Glutamatergic neuron (in vitro differentiated cells): Measurements from ENCODE around the gene DLX5. TPM values are rescaled to one million over a fixed set of nuclear protein-coding genes. Genes with fewer than 3 reads are reported as not detected.

Source experiments
- DNase-seq: peaks from one replicate; pipeline ENCODE4 v3.0.0; 2022
- H3K27ac Mint-ChIP-seq: one replicate; pipeline ENCODE4 v1.8.0; 2020; ENCODE audit warnings: mild to moderate bottlenecking, mixed read lengths, inconsistent platforms; ENCODE audit not compliant: unreplicated experiment
- H3K27me3 Mint-ChIP-seq: one replicate; pipeline ENCODE4 v1.8.0; 2020; ENCODE audit warnings: mild to moderate bottlenecking, moderate library complexity, mixed read lengths, inconsistent platforms; ENCODE audit not compliant: unreplicated experiment
- H3K36me3 Mint-ChIP-seq: one replicate; pipeline ENCODE4 v1.8.0; 2020; ENCODE audit warnings: mild to moderate bottlenecking, mixed read lengths, inconsistent platforms; ENCODE audit not compliant: unreplicated experiment
- H3K4me1 Mint-ChIP-seq: one replicate; pipeline ENCODE4 v1.8.0; 2020; ENCODE audit warnings: mild to moderate bottlenecking, low read depth, mixed read lengths, inconsistent platforms; ENCODE audit not compliant: unreplicated experiment
- H3K4me3 Mint-ChIP-seq: one replicate; pipeline ENCODE4 v1.8.0; 2020; ENCODE audit warnings: mild to moderate bottlenecking, mixed read lengths, inconsistent platforms; ENCODE audit not compliant: unreplicated experiment
- H3K9me3 Mint-ChIP-seq: one replicate; pipeline ENCODE4 v1.8.0; 2020; ENCODE audit warnings: mild to moderate bottlenecking, moderate library complexity, mixed read lengths, inconsistent platforms; ENCODE audit not compliant: unreplicated experiment
- total RNA-seq: library from RNA; stranded (reverse); fragmentation: NEBNext Ultra II Directional; extraction: Animal tissue kit (Norgen Biotek cat#: 25700); gene quantifications from one replicate; pipeline ENCODE4 v1.2.1, GENCODE V29; 2021; ENCODE audit not compliant: unreplicated experiment
- TF ChIP-seq, protein P1 (sequence below): fragments of 200-600 bp; sonication (generic); IDR thresholded peaks from one replicate; pipeline ENCODE4 v1.5.0; 2021; ENCODE audit not compliant: partially characterized antibody, unreplicated experiment

The DLX5 gene
- total RNA-seq, 1 donor from 2014 or later, result not detected

DNA sequence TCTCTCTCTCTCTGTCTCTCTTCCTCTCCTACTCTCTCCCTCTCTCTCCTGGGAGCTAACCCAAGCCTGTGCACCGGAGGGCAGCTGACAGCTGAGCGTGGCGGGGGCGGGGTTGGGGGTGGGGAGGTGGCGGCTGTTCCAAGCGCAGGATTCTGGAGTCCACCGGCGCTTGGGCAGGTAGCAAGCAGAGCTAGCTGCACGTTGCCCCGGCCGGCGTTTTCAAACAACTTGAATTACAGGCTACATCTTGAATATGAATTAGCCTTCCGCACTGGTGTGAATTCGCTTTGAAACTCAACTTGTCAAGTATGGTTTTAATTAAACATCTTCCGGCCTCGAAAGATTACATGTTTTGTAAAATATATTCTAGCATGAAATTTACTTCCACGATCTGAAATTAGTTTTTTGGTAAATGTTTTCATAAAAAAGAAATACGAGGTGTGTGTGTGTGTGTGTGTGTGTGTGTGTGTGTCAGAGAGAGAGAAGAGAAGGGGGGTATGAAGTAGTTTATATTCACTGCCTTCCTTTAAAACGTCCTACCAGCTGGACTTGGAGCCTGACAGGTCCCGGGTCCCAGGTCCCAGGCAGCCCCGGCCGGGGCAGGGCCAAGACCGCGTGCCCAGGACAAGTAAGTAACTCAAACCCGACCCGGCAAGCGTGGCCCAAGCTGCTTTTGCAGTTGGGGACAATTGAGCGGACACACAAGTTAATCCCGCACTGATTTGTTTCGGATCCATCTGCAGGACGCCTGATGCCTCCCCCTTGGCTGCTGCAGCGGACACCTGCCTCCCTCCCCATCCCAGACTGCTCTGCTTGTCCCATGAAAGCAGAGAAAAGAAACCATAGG is 28.3 kb downstream of the DLX5 start:
- H3K4me1 Mint-ChIP-seq, result peaks cover 15% of the 10 kb centered on the region
- H3K27ac Mint-ChIP-seq, result no peak overlapping the region
- H3K27me3 Mint-ChIP-seq, result peaks cover 65% of the 10 kb centered on the region
- H3K4me3 Mint-ChIP-seq, result peak overlapping the region; percentile 63
- H3K9me3 Mint-ChIP-seq, result peaks cover 17% of the 10 kb centered on the region
- DNase-seq, result no peak
- TF ChIP-seq, protein P1, sequence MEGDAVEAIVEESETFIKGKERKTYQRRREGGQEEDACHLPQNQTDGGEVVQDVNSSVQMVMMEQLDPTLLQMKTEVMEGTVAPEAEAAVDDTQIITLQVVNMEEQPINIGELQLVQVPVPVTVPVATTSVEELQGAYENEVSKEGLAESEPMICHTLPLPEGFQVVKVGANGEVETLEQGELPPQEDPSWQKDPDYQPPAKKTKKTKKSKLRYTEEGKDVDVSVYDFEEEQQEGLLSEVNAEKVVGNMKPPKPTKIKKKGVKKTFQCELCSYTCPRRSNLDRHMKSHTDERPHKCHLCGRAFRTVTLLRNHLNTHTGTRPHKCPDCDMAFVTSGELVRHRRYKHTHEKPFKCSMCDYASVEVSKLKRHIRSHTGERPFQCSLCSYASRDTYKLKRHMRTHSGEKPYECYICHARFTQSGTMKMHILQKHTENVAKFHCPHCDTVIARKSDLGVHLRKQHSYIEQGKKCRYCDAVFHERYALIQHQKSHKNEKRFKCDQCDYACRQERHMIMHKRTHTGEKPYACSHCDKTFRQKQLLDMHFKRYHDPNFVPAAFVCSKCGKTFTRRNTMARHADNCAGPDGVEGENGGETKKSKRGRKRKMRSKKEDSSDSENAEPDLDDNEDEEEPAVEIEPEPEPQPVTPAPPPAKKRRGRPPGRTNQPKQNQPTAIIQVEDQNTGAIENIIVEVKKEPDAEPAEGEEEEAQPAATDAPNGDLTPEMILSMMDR, result no peak
- no peaks in the 10 kb centered on the region for H3K36me3 Mint-ChIP-seq

DNA sequence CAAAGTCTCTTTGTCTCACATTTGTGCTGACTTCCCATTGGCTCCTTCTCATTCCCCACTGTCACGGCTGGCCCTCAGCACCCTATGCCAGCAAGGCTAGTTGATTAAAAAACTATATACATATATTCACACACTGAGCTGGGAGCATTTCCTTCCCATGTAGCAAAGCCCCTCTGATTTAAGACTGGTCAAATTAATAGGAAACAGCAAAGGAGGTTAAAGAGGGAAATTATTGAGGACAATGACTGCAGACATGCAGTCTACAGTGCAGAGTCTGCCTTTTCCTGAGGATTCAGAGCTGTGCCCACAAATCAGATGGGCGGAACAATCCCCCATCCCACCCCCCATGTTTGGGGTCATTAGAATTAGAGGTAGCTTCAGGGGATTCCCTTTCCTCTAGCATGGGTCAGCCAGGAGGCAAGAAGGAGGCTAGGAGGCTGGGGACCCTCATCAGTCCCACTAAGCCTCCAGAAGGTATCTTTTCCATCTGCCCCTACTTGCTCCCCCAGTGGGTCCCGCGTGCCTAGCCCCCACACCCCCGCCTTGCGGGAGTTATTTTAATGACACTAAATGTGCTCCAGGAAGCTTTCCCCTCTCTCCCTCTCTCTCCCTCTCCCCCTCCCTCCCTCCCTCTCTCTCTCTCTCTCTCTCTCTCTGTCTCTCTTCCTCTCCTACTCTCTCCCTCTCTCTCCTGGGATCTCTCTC is 29.1 kb downstream of the DLX5 start:
- Mint-ChIP-seq H3K27me3 (peaks cover 60% of the 10 kb centered on the region), H3K36me3 (no peaks in the 10 kb centered on the region), H3K9me3 (peaks cover 17% of the 10 kb centered on the region), H3K4me1 (peaks cover 15% of the 10 kb centered on the region), H3K27ac (no peak overlapping the region), H3K4me3 (no peak overlapping the region)
- DNase-seq, result no peak
- TF ChIP-seq, protein P1, result no peak

- H3K4me1 Mint-ChIP-seq, result peaks cover 14% of the 10 kb centered on the region
- peaks cover 55% of the 10 kb centered on the region for H3K27me3 Mint-ChIP-seq
- TF ChIP-seq, protein P1, result no peak
- DNase-seq, result no peak
- H3K4me3 Mint-ChIP-seq, result no peak overlapping the region
- no peak overlapping the region for H3K27ac Mint-ChIP-seq
- no peaks in the 10 kb centered on the region for H3K36me3 Mint-ChIP-seq
- peaks cover 13% of the 10 kb centered on the region for H3K9me3 Mint-ChIP-seq
These were observed 30.7 kb downstream of the DLX5 start for GRCh38 chr7:96993980-96994379.

- TF ChIP-seq, protein P1, result no peak
- Mint-ChIP-seq H3K36me3 (no peaks in the 10 kb centered on the region), H3K4me1 (peaks cover 12% of the 10 kb centered on the region), H3K9me3 (peaks cover 11% of the 10 kb centered on the region), H3K4me3 (peak overlapping the region; percentile 75), H3K27me3 (peaks cover 51% of the 10 kb centered on the region), H3K27ac (no peak overlapping the region)
- DNase-seq, result peak; percentile 60
These were observed 31.4 kb downstream of the DLX5 start for GRCh38 chr7:96993094-96993865.
